ENCODE results near the gene CD53.
"Not testable (repeated sequence)": the region's sequence is repeated elsewhere in the genome, so short reads cannot be mapped to it uniquely, and the experiment has no call there.

Gene CD53

GRCh38 chr1:110872745-110873720 lies at the start of gene CD53:
Gene CD53, plus strand, starts transcription at chr1:110873148. Its CDS starts 18,261 bp downstream, at chr1:110891409.
- no peak for DNase-seq (ENCODE audit: low read depth)

GRCh38 chr1:110824192-110824591 lies 48.8 kb upstream of the CD53 start:
- no peak for DNase-seq (ENCODE audit: low read depth)

GRCh38 chr1:110829955-110830553 lies 42.9 kb upstream of the CD53 start:
- no peak for DNase-seq (ENCODE audit: low read depth)

GRCh38 chr1:110833779-110834178 lies 39.2 kb upstream of the CD53 start:
- DNase-seq (ENCODE audit: low read depth) = not testable (repeated sequence)

GRCh38 chr1:110846861-110847260 lies 26.1 kb upstream of the CD53 start:
- DNase-seq (ENCODE audit: low read depth) = no peak

GRCh38 chr1:110850145-110850544 lies 22.8 kb upstream of the CD53 start:
- no peak for DNase-seq (ENCODE audit: low read depth)

- no peak for DNase-seq (ENCODE audit: low read depth)
Measured at GRCh38 chr1:110850627-110851026, 22.3 kb upstream of the CD53 start.

GRCh38 chr1:110853135-110853534 lies 19.8 kb upstream of the CD53 start:
- no peak for DNase-seq (ENCODE audit: low read depth)

GRCh38 chr1:110856410-110856809 lies 16.5 kb upstream of the CD53 start:
- DNase-seq (ENCODE audit: low read depth) = no peak

- no peak for DNase-seq (ENCODE audit: low read depth)
Measured at GRCh38 chr1:110857964-110858948, 14.7 kb upstream of the CD53 start.

GRCh38 chr1:110859062-110859461 lies 13.9 kb upstream of the CD53 start:
- no peak for DNase-seq (ENCODE audit: low read depth)

- DNase-seq (ENCODE audit: low read depth) = no peak
Measured at GRCh38 chr1:110860174-110860573, 12.8 kb upstream of the CD53 start.

- DNase-seq (ENCODE audit: low read depth) = not testable (repeated sequence)
Measured at GRCh38 chr1:110860620-110861019, 12.3 kb upstream of the CD53 start.

GRCh38 chr1:110861942-110862341 lies 11.0 kb upstream of the CD53 start:
- not testable (repeated sequence) for DNase-seq (ENCODE audit: low read depth)

- DNase-seq (ENCODE audit: low read depth) = no peak
Measured at GRCh38 chr1:110864287-110864686, 8.7 kb upstream of the CD53 start.

- no peak for DNase-seq (ENCODE audit: low read depth)
Measured at GRCh38 chr1:110870721-110871388, 2.1 kb upstream of the CD53 start.

GRCh38 chr1:110872366-110872744 lies 593 bp upstream of the CD53 start:
- DNase-seq (ENCODE audit: low read depth) = no peak

- no peak for DNase-seq (ENCODE audit: low read depth)
Measured at GRCh38 chr1:110873856-110874255, 908 bp downstream of the CD53 start.

GRCh38 chr1:110874324-110875215 lies 1.6 kb downstream of the CD53 start:
- no peak for DNase-seq (ENCODE audit: low read depth)

GRCh38 chr1:110875216-110875731 lies 2.3 kb downstream of the CD53 start:
- DNase-seq (ENCODE audit: low read depth) = peak; percentile 20
